ENCODE results near the gene SEPTIN14.
"Not testable (repeated sequence)": the region's sequence is repeated elsewhere in the genome, so short reads cannot be mapped to it uniquely, and the experiment has no call there.

The SEPTIN14 gene

DNA sequence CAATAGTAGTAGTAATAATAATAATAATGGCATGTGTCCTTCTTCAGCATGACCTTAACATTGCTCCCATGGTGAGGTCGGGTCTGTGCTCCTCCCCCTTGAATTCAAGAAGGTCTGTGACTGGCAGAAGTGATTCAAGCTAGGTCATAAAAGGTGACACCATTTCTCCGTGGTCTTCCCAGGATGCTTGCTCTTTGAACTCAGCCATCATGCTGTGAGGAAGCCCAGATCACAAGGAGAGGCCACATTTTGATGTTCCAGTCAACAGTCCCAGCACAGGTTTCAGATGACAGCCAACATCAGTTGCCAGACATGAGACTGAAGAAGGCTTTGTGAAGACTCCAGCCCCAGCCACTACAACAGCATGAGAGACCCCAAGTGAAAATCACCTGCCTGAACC, 83.9 kb downstream of the SEPTIN14 start:
- DNase-seq: no peak

GRCh38 chr7:55776196-55776595, 86.4 kb downstream of the SEPTIN14 start:
- DNase-seq: no peak

DNA sequence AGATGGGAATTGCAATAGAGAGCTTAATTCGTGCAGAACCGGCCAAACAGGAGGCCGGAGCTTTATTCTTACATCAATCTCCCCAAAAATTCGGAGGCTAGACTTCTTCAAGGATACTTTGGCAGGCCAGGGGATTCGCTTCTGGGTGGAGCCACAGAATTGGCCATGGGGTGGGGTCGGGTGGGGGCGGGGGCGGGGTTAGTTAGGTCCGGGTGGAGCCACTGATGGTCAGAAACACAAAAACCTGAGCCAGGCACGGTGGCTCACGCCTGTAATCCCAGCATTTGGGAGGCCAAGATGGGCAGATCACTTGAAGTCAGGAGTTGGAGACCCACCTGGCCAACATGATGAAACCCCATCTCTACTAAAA, 87.5 kb downstream of the SEPTIN14 start:
- no peak for DNase-seq

GRCh38 chr7:55774327-55775050, 88.1 kb downstream of the SEPTIN14 start:
- no peak for DNase-seq

DNA sequence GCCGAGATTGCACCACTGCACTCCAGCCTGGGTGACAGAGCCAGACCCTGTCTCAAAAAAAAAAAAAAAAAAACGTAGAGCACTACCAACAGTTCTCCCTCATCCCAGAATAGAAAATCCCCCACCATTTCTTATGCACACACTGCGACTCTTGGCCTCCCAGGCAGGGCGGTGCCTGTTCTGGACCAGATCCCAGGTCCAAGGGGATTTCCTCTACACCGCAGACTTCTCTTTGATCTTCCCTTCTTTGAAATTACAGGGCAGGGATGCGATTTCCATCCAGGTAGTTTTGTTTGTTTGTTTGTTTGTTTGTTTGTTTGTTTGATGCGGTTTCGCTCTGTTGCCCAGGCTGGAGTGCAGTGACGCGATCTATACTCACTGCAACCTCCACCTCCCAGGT, 91.8 kb downstream of the SEPTIN14 start:
- DNase-seq: no peak

- not testable (repeated sequence) for DNase-seq
Measured at GRCh38 chr7:55753274-55753862, 109.2 kb downstream of the SEPTIN14 start.

GRCh38 chr7:55744706-55745105, 117.8 kb downstream of the SEPTIN14 start:
- DNase-seq: not testable (repeated sequence)

Measured in SW 1271 (cell line).